AG04449 (cell line): ENCODE data around the gene EXOSC6.
"Not testable (repeated sequence)": the region's sequence is repeated elsewhere in the genome, so short reads cannot be mapped to it uniquely, and the experiment has no call there.

Source experiments
- CTCF ChIA-PET: fragments of 350-600 bp; formaldehyde crosslinking; extraction: SDS; loops from one replicate; lab custom pipeline; 2021; ENCODE audit warnings: antibody characterized with exemption; lab: Yijun Ruan, JAX
- POLR2A ChIA-PET: fragments of 400-600, 350-600 bp; formaldehyde crosslinking; extraction: SDS; loops from one replicate; lab custom pipeline; 2020; ENCODE audit warnings: antibody characterized with exemption, inconsistent platforms; lab: Yijun Ruan, JAX
- DNase-seq: peaks from one replicate; pipeline ENCODE4 v3.0.0-alpha.2; 2010; ENCODE audit warnings: low read depth, low spot score
- H3K4me3 ChIP-seq: 2 replicates; pipeline ENCODE4 v1.5.1; 2011; ENCODE audit warnings: low read depth, mild to moderate bottlenecking, control low read depth, low read length
- CTCF ChIP-seq: IDR thresholded peaks from one replicate; pipeline ENCODE4 v1.5.1; 2011; ENCODE audit warnings: mild to moderate bottlenecking, moderate library complexity, low read length, control low read depth, inconsistent platforms; ENCODE audit not compliant: insufficient read depth; ENCODE audit errors: missing control alignments

EXOSC6 gene

GRCh38 chr16:70250748-70251628 lies 752 bp downstream of the EXOSC6 start:
- H3K4me3 ChIP-seq, result peak overlapping the region; percentile 62
- POLR2A ChIA-PET, result no interaction called here
- CTCF ChIA-PET, result interaction anchor here (0.9 to 8.7 kb wide), 7 partner anchors 12 to 89 kb away, joined by 4 to 62 read pairs (median 5); no protein-coding TSS in a partner anchor
- DNase-seq, result no peak
- TF ChIP-seq CTCF, result peak; percentile 1

- CTCF ChIA-PET, result interaction anchor here (0.6 kb wide), 1 partner anchor 52 kb away, joined by 3 read pairs; no protein-coding TSS in a partner anchor
- POLR2A ChIA-PET, H3K4me3 ChIP-seq, DNase-seq: not testable (repeated sequence)
These were observed 2.0 kb downstream of the EXOSC6 start for GRCh38 chr16:70249697-70250096.

- DNase-seq, H3K4me3 ChIP-seq, POLR2A ChIA-PET, CTCF ChIA-PET: not testable (repeated sequence)
These were observed 13.0 kb downstream of the EXOSC6 start for GRCh38 chr16:70238773-70239172.

GRCh38 chr16:70231831-70232230 lies 19.9 kb downstream of the EXOSC6 start:
- POLR2A ChIA-PET, CTCF ChIA-PET, H3K4me3 ChIP-seq, DNase-seq: not testable (repeated sequence)

GRCh38 chr16:70226024-70226423 lies 25.7 kb downstream of the EXOSC6 start:
- DNase-seq, POLR2A ChIA-PET, CTCF ChIA-PET, H3K4me3 ChIP-seq: not testable (repeated sequence)

GRCh38 chr16:70225430-70225829 lies 26.3 kb downstream of the EXOSC6 start:
- CTCF ChIA-PET, POLR2A ChIA-PET, H3K4me3 ChIP-seq, DNase-seq: not testable (repeated sequence)

- CTCF ChIA-PET, result not testable (repeated sequence)
These were observed 27.1 kb downstream of the EXOSC6 start for GRCh38 chr16:70224645-70225044.

GRCh38 chr16:70223971-70224513 lies 27.7 kb downstream of the EXOSC6 start:
- H3K4me3 ChIP-seq, CTCF ChIA-PET, DNase-seq, POLR2A ChIA-PET: not testable (repeated sequence)

More at GRCh38 chr16:70224645-70225044, 27.1 kb downstream of the EXOSC6 start:
- H3K4me3 ChIP-seq, DNase-seq, POLR2A ChIA-PET: not testable (repeated sequence)

- POLR2A ChIA-PET, CTCF ChIA-PET, H3K4me3 ChIP-seq, DNase-seq: not testable (repeated sequence)
These were observed 28.5 kb downstream of the EXOSC6 start for GRCh38 chr16:70223216-70223615.

- POLR2A ChIA-PET, CTCF ChIA-PET, H3K4me3 ChIP-seq, DNase-seq: not testable (repeated sequence)
These were observed 29.2 kb downstream of the EXOSC6 start for GRCh38 chr16:70222574-70222973.

GRCh38 chr16:70218586-70218985 lies 33.2 kb downstream of the EXOSC6 start:
- CTCF ChIA-PET, result not testable (repeated sequence)

GRCh38 chr16:70206382-70206781 lies 45.4 kb downstream of the EXOSC6 start:
- DNase-seq, H3K4me3 ChIP-seq, POLR2A ChIA-PET, CTCF ChIA-PET: not testable (repeated sequence)

More at GRCh38 chr16:70218586-70218985, 33.2 kb downstream of the EXOSC6 start:
- DNase-seq, H3K4me3 ChIP-seq, POLR2A ChIA-PET: not testable (repeated sequence)

GRCh38 chr16:70204668-70205405 lies 46.9 kb downstream of the EXOSC6 start:
- CTCF ChIA-PET, DNase-seq, POLR2A ChIA-PET, H3K4me3 ChIP-seq: not testable (repeated sequence)

- POLR2A ChIA-PET, H3K4me3 ChIP-seq, CTCF ChIA-PET, DNase-seq: not testable (repeated sequence)
These were observed 47.7 kb downstream of the EXOSC6 start for GRCh38 chr16:70204010-70204409.

- POLR2A ChIA-PET, DNase-seq, H3K4me3 ChIP-seq, CTCF ChIA-PET: not testable (repeated sequence)
These were observed 48.2 kb downstream of the EXOSC6 start for GRCh38 chr16:70203508-70203907.
